K562 (cell line): ENCODE data around the gene TPRG1L. TPM values are rescaled to one million over a fixed set of nuclear protein-coding genes. Genes with fewer than 3 reads are reported as not detected.

Experiments used
- ARID3A ChIP-seq: IDR thresholded peaks from 2 replicates; pipeline ENCODE4 v1.6.1; 2012; ENCODE audit warnings: low read depth, low read length, improper control_type of control experiment, borderline replicate concordance
- BCLAF1 ChIP-seq, 2 experiments: fragments of 450-650 bp in 1 of 2; IDR thresholded peaks; 2 replicates each; pipeline ENCODE4 v1.6.1; 2011 to 2017; ENCODE audit warnings: low read depth in 2 of 2, antibody characterized with exemption in 1 of 2, borderline replicate concordance in 1 of 2, low read length in 1 of 2, mild to moderate bottlenecking in 1 of 2, mixed read lengths in 1 of 2; ENCODE audit not compliant: control insufficient read depth in 1 of 2
- CBFA2T2 ChIP-seq: fragments of 450-650 bp; conservative IDR thresholded peaks from 2 replicates; pipeline ENCODE4 v1.6.1; 2017; ENCODE audit warnings: mild to moderate bottlenecking
- CHAMP1 ChIP-seq: fragments of 450-650 bp; IDR thresholded peaks from 2 replicates; pipeline ENCODE4 v1.6.1; 2016; ENCODE audit warnings: mild to moderate bottlenecking
- EP300 ChIP-seq: IDR thresholded peaks from 2 replicates; pipeline ENCODE4 v1.6.1; 2012; ENCODE audit warnings: low read length, improper control_type of control experiment
- HNRNPLL ChIP-seq: fragments of 200-400 bp; formaldehyde crosslinking; IDR thresholded peaks from 2 replicates; pipeline ENCODE4 v1.6.1; 2017; ENCODE audit warnings: low read length, low read depth, mild to moderate bottlenecking; ENCODE audit not compliant: poor library complexity, severe bottlenecking
- KLF16 ChIP-seq: IDR thresholded peaks from 2 replicates; pipeline ENCODE4 v1.6.1; 2016; ENCODE audit warnings: antibody characterized with exemption
- NCOA1 ChIP-seq: fragments of 450-650 bp; IDR thresholded peaks from 2 replicates; pipeline ENCODE4 v1.6.1; 2016; ENCODE audit warnings: low read depth
- PHF20 ChIP-seq: fragments of 450-650 bp; IDR thresholded peaks from 2 replicates; pipeline ENCODE4 v1.6.1; 2018; ENCODE audit not compliant: partially characterized antibody
- RB1 ChIP-seq: fragments of 450-650 bp; IDR thresholded peaks from 2 replicates; pipeline ENCODE4 v1.6.1; 2017; ENCODE audit warnings: low read depth, mild to moderate bottlenecking
- RBBP5 ChIP-seq: fragments of 200-600 bp; sonication (generic); IDR thresholded peaks from 2 replicates; pipeline ENCODE4 v1.6.1; 2012; ENCODE audit warnings: borderline replicate concordance, mild to moderate bottlenecking, low read length, control low read depth, inconsistent platforms; ENCODE audit not compliant: insufficient read depth, poor library complexity, severe bottlenecking
- RBM39 ChIP-seq: fragments of 200-400 bp; formaldehyde crosslinking; optimal IDR thresholded peaks from 2 replicates; pipeline ENCODE3; 2018; ENCODE audit warnings: low read depth, low read length
- RNF2 ChIP-seq: sonication (generic); IDR thresholded peaks from 2 replicates; pipeline ENCODE4 v1.6.1; 2016
- SETDB1 ChIP-seq: IDR thresholded peaks from one replicate; pipeline ENCODE4 v1.6.1; 2012; ENCODE audit warnings: low read length, control low read depth, inconsistent platforms
- SOX6 ChIP-seq: fragments of 450-650 bp; IDR thresholded peaks from 2 replicates; pipeline ENCODE4 v1.6.1; 2014; ENCODE audit warnings: mild to moderate bottlenecking
- YY1 ChIP-seq, 3 experiments: IDR thresholded peaks; 2 replicates each; pipeline ENCODE4 v1.6.1; 2011; ENCODE audit warnings: low read length in 2 of 3, mild to moderate bottlenecking in 2 of 3, moderate library complexity in 2 of 3, borderline replicate concordance in 1 of 3, control low read depth in 1 of 3, low read depth in 1 of 3; ENCODE audit not compliant: insufficient read depth in 3 of 3, insufficient replicate concordance in 2 of 3, control insufficient read depth in 1 of 3, insufficient read length in 1 of 3; ENCODE audit errors: extremely low read depth in 1 of 3
- ZHX1 ChIP-seq: fragments of 150-350 bp; conservative IDR thresholded peaks from 2 replicates; pipeline ENCODE4 v1.6.1; 2014; ENCODE audit warnings: low read length
- ZSCAN29 ChIP-seq: fragments of 450-650 bp; IDR thresholded peaks from 2 replicates; pipeline ENCODE4 v1.6.1; 2017
- polyA plus RNA-seq, 8 experiments: library from polyadenylated mRNA; depleted of rRNA in 4 of 8; stranded (reverse) in 5 of 8; unstranded in 3 of 8; fragments of >200 nt; fragmentation: Nextera tagmentation in 2 of 8; fragmentation: Illumina TruSeq in 1 of 8; extraction: Ambion mirVana in 2 of 8; extraction: Trizol in 1 of 8; gene quantifications; 2 replicates each; pipeline versions ENCODE4 v1.2.1 to v1.2.3, GENCODE V29; 2011 to 2014; ENCODE audit warnings: inconsistent platforms in 1 of 8, missing spikeins in 1 of 8
- total RNA-seq, 7 experiments: library from RNA; depleted of rRNA in 6 of 7; stranded (reverse); fragments of >200 nt in 6 of 7; fragmentation: Illumina TruSeq in 2 of 7; extraction: Trizol in 2 of 7; gene quantifications; 2 replicates each; pipeline versions ENCODE4 v1.2.1 to v1.2.3, GENCODE V29; 2011 to 2021; ENCODE audit warnings: low replicate concordance in 1 of 7

TPRG1L gene
- total and polyA plus RNA-seq, 9 of the 15 experiments (the other 6 are each of a cell fraction or from before 2014, with no cell fraction given): 1.6 to 11.0 (median 6.2) TPM

- TF ChIP-seq RB1 (no peak), RBBP5 (no peak), YY1 (IDR thresholded peaks at IDR 0.05; ENCODE audit: borderline replicate concordance in 1 of 3, control insufficient read depth in 1 of 3, extremely low read depth in 1 of 3, insufficient read depth in 3 of 3, insufficient read length in 1 of 3, insufficient replicate concordance in 2 of 3, low read depth in 1 of 3, low read length in 2 of 3) (no peak), PHF20 (no peak), CHAMP1 (no peak), KLF16 (no peak), NCOA1 (no peak), RBM39 (no peak), ZSCAN29 (no peak), EP300 (peak; percentile 56; the same call in 1 of the 2 replicates), SOX6 (no peak), HNRNPLL (no peak), BCLAF1 (IDR thresholded peaks at IDR 0.05; ENCODE audit: borderline replicate concordance in 1 of 2, control insufficient read depth in 1 of 2, low read depth in 2 of 2, low read length in 1 of 2) (no peak), ZHX1 (no peak), RNF2 (peak; percentile 39; the same call in 1 of the 2 replicates), CBFA2T2 (no peak), SETDB1 (no peak), ARID3A (no peak)
Measured at GRCh38 chr1:3604468-3604974, 20.3 kb upstream of the TPRG1L start (continued).
